CD4-positive, alpha-beta memory T cell (primary cell): ENCODE data around the gene ARAP2. TPM values are rescaled to one million over a fixed set of nuclear protein-coding genes. Genes with fewer than 3 reads are reported as not detected.
A peak's percentile ranks its signal among the peaks of the same experiment; 100 is the strongest.

ENCODE experiments used
- CTCF ChIA-PET: fragments of 350-600 bp; sonication (Branson Sonifier 250); formaldehyde crosslinking; loops from one replicate; lab custom pipeline; 2021; ENCODE audit warnings: inconsistent platforms; ENCODE audit not compliant: partially characterized antibody; lab: Charles Lee
- POLR2A ChIA-PET: fragments of 350-600 bp; sonication (Branson Sonifier 250); formaldehyde crosslinking; loops from one replicate; lab custom pipeline; 2021; ENCODE audit not compliant: partially characterized antibody; lab: Charles Lee
- DNase-seq, 5 donors: peaks; one replicate each; pipeline versions ENCODE4 v3.0.0 to v3.0.0-alpha.2; 2020 to 2022; ENCODE audit warnings: mixed read lengths in 1 of 5
- H3K27ac ChIP-seq: one replicate; pipeline ENCODE4 v1.7.0; 2013; ENCODE audit warnings: low read depth, low read length
- H3K27me3 ChIP-seq: 2 replicates; pipeline ENCODE4 v1.7.0; 2013; ENCODE audit warnings: mild to moderate bottlenecking, low read length, moderate library complexity; ENCODE audit not compliant: insufficient read depth
- H3K36me3 ChIP-seq: 2 replicates; pipeline ENCODE4 v1.7.0; 2013; ENCODE audit warnings: mild to moderate bottlenecking, low read length, moderate library complexity; ENCODE audit not compliant: insufficient read depth
- H3K4me1 ChIP-seq: 2 replicates; pipeline ENCODE4 v1.7.0; 2013; ENCODE audit warnings: mild to moderate bottlenecking, low read length, moderate library complexity; ENCODE audit not compliant: insufficient read depth
- H3K4me3 ChIP-seq, 2 donors: one replicate each; pipeline ENCODE4 v1.7.0; 2013; ENCODE audit warnings: low read length in 2 of 2, mild to moderate bottlenecking in 1 of 2
- H3K9me3 ChIP-seq, 2 donors: one replicate each; pipeline ENCODE4 v1.7.0; 2013; ENCODE audit warnings: low read length in 2 of 2, control low read depth in 1 of 2; ENCODE audit not compliant: control insufficient read depth in 1 of 2
- H3K27ac Mint-ChIP-seq, 7 donors: one replicate each; pipeline ENCODE4 v1.8.0; 2020 to 2021; ENCODE audit warnings: mixed read lengths in 7 of 7, mild to moderate bottlenecking in 6 of 7, inconsistent platforms in 3 of 7, moderate library complexity in 3 of 7
- H3K27me3 Mint-ChIP-seq, 2 donors: one replicate each; pipeline ENCODE4 v1.8.0; 2020 to 2021; ENCODE audit warnings: mixed read lengths in 2 of 2
- H3K36me3 Mint-ChIP-seq, 2 donors: one replicate each; pipeline ENCODE4 v1.8.0; 2020 to 2021; ENCODE audit warnings: mixed read lengths in 2 of 2, inconsistent platforms in 1 of 2, mild to moderate bottlenecking in 1 of 2
- H3K4me1 Mint-ChIP-seq, 4 donors: one replicate each; pipeline ENCODE4 v1.8.0; 2020 to 2021; ENCODE audit warnings: mixed read lengths in 4 of 4, mild to moderate bottlenecking in 1 of 4
- H3K4me3 Mint-ChIP-seq, 8 donors: one replicate each; pipeline ENCODE4 v1.8.0; 2020 to 2021; ENCODE audit warnings: mixed read lengths in 8 of 8, mild to moderate bottlenecking in 7 of 8, moderate library complexity in 6 of 8, inconsistent platforms in 3 of 8
- H3K9me3 Mint-ChIP-seq, 8 donors: one replicate each; pipeline ENCODE4 v1.8.0; 2020 to 2021; ENCODE audit warnings: mixed read lengths in 8 of 8, mild to moderate bottlenecking in 5 of 8, inconsistent platforms in 3 of 8, moderate library complexity in 1 of 8
- intact Hi-C: fragments of 100-400 bp; cut with micrococcal nuclease; formaldehyde crosslinking; loops from one replicate; pipeline ENCODE4 v1.15.1; 2023
- polyA plus RNA-seq, 2 donors: library from polyadenylated mRNA; unstranded; fragments of 300-500 nt; fragmentation: Illumina TruSeq; gene quantifications; one replicate each; pipeline ENCODE4 v1.2.3, GENCODE V29; 2021
- total RNA-seq, 2 experiments: library from RNA; stranded (reverse); gene quantifications; one replicate each; pipeline ENCODE4 v1.2.3, GENCODE V29; 2021

ARAP2 gene
- total and polyA plus RNA-seq, 4 experiments from 2014 or later, result 19.7 to 97.4 (median 59.3) TPM

- Histone ChIP-seq H3K27me3 (no peaks in the 10 kb centered on the region), H3K9me3 (no peaks in the 10 kb centered on the region), H3K36me3 (peaks cover 6% of the 10 kb centered on the region), H3K4me1 (peaks cover 40% of the 10 kb centered on the region), H3K4me3 (no peak overlapping the region), H3K27ac (no peak overlapping the region)
- CTCF ChIA-PET, result interaction anchor here (3.3 kb wide), 1 partner anchor 8 kb away, joined by 12 read pairs; no protein-coding TSS in a partner anchor
- intact Hi-C loops, result loop anchor here (5.0 kb wide), 2 partner anchors 36 to 81 kb away; partner anchors contain the start of gene ARAP2
- Mint-ChIP-seq H3K27me3 (no peaks in the 10 kb centered on the region), H3K4me3 (no peak overlapping the region), H3K9me3 (no peaks in the 10 kb centered on the region), H3K4me1 (peaks cover 37 to 75% (median 49%) of the 10 kb centered on the region in 4 donors), H3K27ac (peak overlapping the region in 3 of 7 donors; percentile 1 to 62 (median 20)), H3K36me3 (peaks cover 49 to 66% of the 10 kb centered on the region in 2 donors)
- DNase-seq, result no peak
- POLR2A ChIA-PET, result interaction anchor here (0.8 to 1.3 kb wide), 3 partner anchors 37 to 49 kb away, joined by 3 to 6 read pairs (median 3); partner anchors contain the start of gene ARAP2
These were observed 37.6 kb downstream of the ARAP2 start for GRCh38 chr4:36206603-36207311.

- no peaks in the 10 kb centered on the region for H3K27me3 Mint-ChIP-seq
- intact Hi-C loops, result loop anchor here (5.0 kb wide), 2 partner anchors 36 to 81 kb away; partner anchors contain the start of gene ARAP2
- peak overlapping the region in 1 of 8 donors; percentile 4 for H3K4me3 Mint-ChIP-seq
- Histone ChIP-seq H3K27me3 (no peaks in the 10 kb centered on the region), H3K4me1 (peaks cover 36% of the 10 kb centered on the region), H3K27ac (no peak overlapping the region), H3K36me3 (peaks cover 6% of the 10 kb centered on the region), H3K9me3 (no peaks in the 10 kb centered on the region), H3K4me3 (no peak overlapping the region)
- POLR2A ChIA-PET, result interaction anchor here (0.8 to 1.3 kb wide), 3 partner anchors 37 to 39 kb away, joined by 3 to 6 read pairs (median 3); partner anchors contain the start of gene ARAP2
- H3K36me3 Mint-ChIP-seq, result peaks cover 42 to 60% of the 10 kb centered on the region in 2 donors
- CTCF ChIA-PET, result no interaction called here
- peaks cover 34 to 68% (median 46%) of the 10 kb centered on the region in 4 donors for H3K4me1 Mint-ChIP-seq
- no peak for DNase-seq
- no peaks in the 10 kb centered on the region for H3K9me3 Mint-ChIP-seq
- peak overlapping the region in 3 of 7 donors; percentile 1 to 45 (median 7) for H3K27ac Mint-ChIP-seq
These were observed 38.3 kb downstream of the ARAP2 start for GRCh38 chr4:36206012-36206411.

- H3K27ac ChIP-seq, result no peak overlapping the region
- H3K4me3 ChIP-seq, result no peak overlapping the region
- Mint-ChIP-seq H3K4me3 (no peak overlapping the region), H3K27me3 (no peaks in the 10 kb centered on the region), H3K4me1 (peaks cover 18 to 35% (median 27%) of the 10 kb centered on the region in 4 donors), H3K27ac (no peak overlapping the region), H3K9me3 (no peaks in the 10 kb centered on the region), H3K36me3 (peaks cover 12 to 21% of the 10 kb centered on the region in 2 donors)
- H3K4me1 ChIP-seq, result peaks cover 4% of the 10 kb centered on the region
- intact Hi-C loops, result no loop called here
- ChIA-PET POLR2A (interaction anchor here (1.2 to 1.5 kb wide), 3 partner anchors 9 to 46 kb away, joined by 3 to 5 read pairs (median 3); partner anchors contain the start of gene ARAP2), CTCF (interaction anchor here (2.0 to 2.6 kb wide), 2 partner anchors 9 to 200 kb away, joined by 7 to 12 read pairs; no protein-coding TSS in a partner anchor)
- no peaks in the 10 kb centered on the region for H3K36me3 ChIP-seq
- no peak for DNase-seq
- no peaks in the 10 kb centered on the region for H3K9me3 ChIP-seq
- no peaks in the 10 kb centered on the region for H3K27me3 ChIP-seq
These were observed 45.5 kb downstream of the ARAP2 start for GRCh38 chr4:36198861-36199260.

- Mint-ChIP-seq H3K4me1 (peaks cover 14 to 29% (median 23%) of the 10 kb centered on the region in 4 donors), H3K27ac (no peak overlapping the region)
- POLR2A ChIA-PET, result interaction anchor here (1.1 to 1.5 kb wide), 4 partner anchors 9 to 46 kb away, joined by 3 to 6 read pairs (median 4); partner anchors contain the start of gene ARAP2
These were observed 46.1 kb downstream of the ARAP2 start for GRCh38 chr4:36198068-36198808.

GRCh38 chr4:36197501-36197900 lies 46.8 kb downstream of the ARAP2 start:
- Mint-ChIP-seq H3K4me3 (no peak overlapping the region), H3K27ac (no peak overlapping the region), H3K9me3 (no peaks in the 10 kb centered on the region), H3K36me3 (peaks cover 12 to 20% of the 10 kb centered on the region in 2 donors), H3K4me1 (peaks cover 15 to 33% (median 22%) of the 10 kb centered on the region in 4 donors), H3K27me3 (no peaks in the 10 kb centered on the region)
- Histone ChIP-seq H3K27ac (no peak overlapping the region), H3K27me3 (no peaks in the 10 kb centered on the region), H3K36me3 (no peaks in the 10 kb centered on the region), H3K4me3 (no peak overlapping the region), H3K9me3 (no peaks in the 10 kb centered on the region), H3K4me1 (peaks cover 6% of the 10 kb centered on the region)
- intact Hi-C loops, result no loop called here
- no peak for DNase-seq
- POLR2A ChIA-PET, result interaction anchor here (1.1 kb wide), 1 partner anchor 46 kb away, joined by 6 read pairs; the partner anchor contains the start of gene ARAP2
- CTCF ChIA-PET, result interaction anchor here (0.8 to 2.6 kb wide), 2 partner anchors 11 to 46 kb away, joined by 5 to 12 read pairs; no protein-coding TSS in a partner anchor

More at GRCh38 chr4:36198068-36198808, 46.1 kb downstream of the ARAP2 start:
- CTCF ChIA-PET, result interaction anchor here (0.8 to 2.6 kb wide), 3 partner anchors 10 to 201 kb away, joined by 5 to 12 read pairs (median 7); no protein-coding TSS in a partner anchor
- H3K4me3 Mint-ChIP-seq, result no peak overlapping the region
- intact Hi-C loops, result no loop called here
- H3K9me3 Mint-ChIP-seq, result no peaks in the 10 kb centered on the region
- Histone ChIP-seq H3K27ac (no peak overlapping the region), H3K36me3 (no peaks in the 10 kb centered on the region), H3K4me3 (no peak overlapping the region), H3K4me1 (peaks cover 4% of the 10 kb centered on the region), H3K27me3 (no peaks in the 10 kb centered on the region), H3K9me3 (no peaks in the 10 kb centered on the region)
- no peak for DNase-seq
- peaks cover 8 to 18% of the 10 kb centered on the region in 2 donors for H3K36me3 Mint-ChIP-seq
- H3K27me3 Mint-ChIP-seq, result no peaks in the 10 kb centered on the region

GRCh38 chr4:36196145-36196913 lies 48.0 kb downstream of the ARAP2 start:
- Histone ChIP-seq H3K4me3 (no peak overlapping the region), H3K27ac (no peak overlapping the region), H3K36me3 (no peaks in the 10 kb centered on the region), H3K27me3 (no peaks in the 10 kb centered on the region), H3K4me1 (peaks cover 12% of the 10 kb centered on the region), H3K9me3 (no peaks in the 10 kb centered on the region)
- H3K4me1 Mint-ChIP-seq, result peaks cover 18 to 45% (median 27%) of the 10 kb centered on the region in 4 donors
- H3K27me3 Mint-ChIP-seq, result no peaks in the 10 kb centered on the region
- no peaks in the 10 kb centered on the region for H3K9me3 Mint-ChIP-seq
- ChIA-PET CTCF (no interaction called here), POLR2A (no interaction called here)
- H3K27ac Mint-ChIP-seq, result peak overlapping the region in 4 of 7 donors; percentile 10 to 67 (median 52)
- H3K4me3 Mint-ChIP-seq, result peak overlapping the region in 1 of 8 donors; percentile 23
- intact Hi-C loops, result no loop called here
- no peak for DNase-seq
- H3K36me3 Mint-ChIP-seq, result peaks cover 20 to 21% of the 10 kb centered on the region in 2 donors
